ENCODE results near the gene DENND4B.

DNA sequence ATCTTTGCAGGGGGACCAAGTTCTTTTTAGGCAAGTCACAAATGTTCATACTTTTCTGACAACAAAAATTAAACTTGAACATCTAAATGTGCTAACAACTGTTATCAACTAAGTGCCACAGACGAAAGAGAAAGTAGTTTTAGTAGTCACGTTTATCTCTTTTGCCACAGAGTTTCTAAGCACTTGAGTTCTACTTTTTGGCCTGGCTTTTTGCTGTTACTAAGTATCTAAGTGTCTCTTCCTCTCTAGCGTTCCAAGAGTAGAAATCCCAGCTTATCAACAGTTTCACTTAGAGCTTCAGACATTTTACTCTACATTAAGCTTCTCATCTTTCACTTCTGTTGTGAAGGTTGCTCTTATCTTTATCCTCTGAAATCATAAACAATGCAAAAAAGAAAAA, 58.0 kb downstream of the DENND4B start:
- TF ChIP-seq CHD1 (IDR thresholded peaks at IDR 0.05; ENCODE audit: low read depth, low read length) (no peak), CEBPB (IDR thresholded peaks at IDR 0.05; ENCODE audit: low read depth, low read length) (no peak), POLR2A (IDR thresholded peaks at IDR 0.05; ENCODE audit: low read depth, low read length) (no peak), RAD21 (IDR thresholded peaks at IDR 0.05; ENCODE audit: low read length) (no peak)
- TF ChIP-seq, protein P1, sequence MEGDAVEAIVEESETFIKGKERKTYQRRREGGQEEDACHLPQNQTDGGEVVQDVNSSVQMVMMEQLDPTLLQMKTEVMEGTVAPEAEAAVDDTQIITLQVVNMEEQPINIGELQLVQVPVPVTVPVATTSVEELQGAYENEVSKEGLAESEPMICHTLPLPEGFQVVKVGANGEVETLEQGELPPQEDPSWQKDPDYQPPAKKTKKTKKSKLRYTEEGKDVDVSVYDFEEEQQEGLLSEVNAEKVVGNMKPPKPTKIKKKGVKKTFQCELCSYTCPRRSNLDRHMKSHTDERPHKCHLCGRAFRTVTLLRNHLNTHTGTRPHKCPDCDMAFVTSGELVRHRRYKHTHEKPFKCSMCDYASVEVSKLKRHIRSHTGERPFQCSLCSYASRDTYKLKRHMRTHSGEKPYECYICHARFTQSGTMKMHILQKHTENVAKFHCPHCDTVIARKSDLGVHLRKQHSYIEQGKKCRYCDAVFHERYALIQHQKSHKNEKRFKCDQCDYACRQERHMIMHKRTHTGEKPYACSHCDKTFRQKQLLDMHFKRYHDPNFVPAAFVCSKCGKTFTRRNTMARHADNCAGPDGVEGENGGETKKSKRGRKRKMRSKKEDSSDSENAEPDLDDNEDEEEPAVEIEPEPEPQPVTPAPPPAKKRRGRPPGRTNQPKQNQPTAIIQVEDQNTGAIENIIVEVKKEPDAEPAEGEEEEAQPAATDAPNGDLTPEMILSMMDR (conservative IDR thresholded peaks at IDR 0.05; ENCODE audit: low read depth, low read length): no peak
- TF ChIP-seq, protein P2, sequence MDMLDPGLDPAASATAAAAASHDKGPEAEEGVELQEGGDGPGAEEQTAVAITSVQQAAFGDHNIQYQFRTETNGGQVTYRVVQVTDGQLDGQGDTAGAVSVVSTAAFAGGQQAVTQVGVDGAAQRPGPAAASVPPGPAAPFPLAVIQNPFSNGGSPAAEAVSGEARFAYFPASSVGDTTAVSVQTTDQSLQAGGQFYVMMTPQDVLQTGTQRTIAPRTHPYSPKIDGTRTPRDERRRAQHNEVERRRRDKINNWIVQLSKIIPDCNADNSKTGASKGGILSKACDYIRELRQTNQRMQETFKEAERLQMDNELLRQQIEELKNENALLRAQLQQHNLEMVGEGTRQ (IDR thresholded peaks at IDR 0.05; ENCODE audit: low read depth, low read length): no peak
